SK-N-SH (cell line): ENCODE results near the gene PODNL1. TPM values are rescaled to one million over a fixed set of nuclear protein-coding genes. Genes with fewer than 3 reads are reported as not detected.

Experiments used
- CTCF ChIA-PET: fragments of 300-600, 350-600 bp; formaldehyde crosslinking; extraction: SDS; loops from one replicate; lab custom pipeline; 2021; lab: Yijun Ruan, JAX
- POLR2A ChIA-PET: fragments of 350-600 bp; sonication (Branson Sonifier 250); formaldehyde crosslinking; extraction: SDS; loops from one replicate; lab custom pipeline; 2020; ENCODE audit warnings: antibody characterized with exemption, inconsistent platforms; lab: Yijun Ruan, JAX
- DNase-seq: peaks from one replicate; pipeline ENCODE4 v3.0.0; 2012
- H2AFZ ChIP-seq: fragments of 200-600 bp; sonication (generic); 2 replicates; pipeline ENCODE4 v1.8.1; 2016; ENCODE audit warnings: antibody characterized with exemption, mild to moderate bottlenecking, low read depth
- H3F3A ChIP-seq: fragments of 200-600 bp; sonication (generic); replicated peaks from 2 replicates; pipeline ENCODE3; 2016; ENCODE audit warnings: antibody characterized with exemption, mild to moderate bottlenecking; ENCODE audit not compliant: insufficient read depth
- H3K27ac ChIP-seq, 2 experiments: fragments of 200-500 bp in 1 of 2; fragments of 200-600 bp in 1 of 2; sonication (Bioruptor generic) in 1 of 2; sonication (generic), shearing (Covaris generic) in 1 of 2; 2 replicates each; pipeline versions ENCODE4 v1.5.1 to v1.6.1; 2014 to 2016; ENCODE audit warnings: low read depth in 2 of 2, inconsistent platforms in 1 of 2, low read length in 1 of 2, mild to moderate bottlenecking in 1 of 2, mixed read lengths in 1 of 2
- H3K27me3 ChIP-seq: fragments of 200-600 bp; sonication (generic), shearing (Covaris generic); 2 replicates; pipeline ENCODE4 v1.6.1; 2016; ENCODE audit warnings: mixed run types; ENCODE audit not compliant: insufficient read depth
- H3K36me3 ChIP-seq, 2 experiments: fragments of 200-500 bp in 1 of 2; fragments of 200-600 bp in 1 of 2; sonication (Bioruptor generic) in 1 of 2; sonication (generic) in 1 of 2; replicated peaks in 1 of 2; 2 replicates each; pipeline versions ENCODE3 to v1.5.1; 2014 to 2016; ENCODE audit warnings: low read length in 1 of 2, mild to moderate bottlenecking in 1 of 2; ENCODE audit not compliant: insufficient read depth in 2 of 2, control insufficient read depth in 1 of 2
- H3K4me1 ChIP-seq, 2 experiments: fragments of 200-500 bp in 1 of 2; fragments of 200-600 bp in 1 of 2; sonication (Bioruptor generic) in 1 of 2; sonication (generic), shearing (Covaris generic) in 1 of 2; 2 replicates each; pipeline versions ENCODE4 v1.5.1 to v1.6.1; 2014 to 2016; ENCODE audit warnings: low read depth in 1 of 2, low read length in 1 of 2, mixed run types in 1 of 2; ENCODE audit not compliant: insufficient read depth in 2 of 2, control insufficient read depth in 1 of 2
- H3K4me2 ChIP-seq: fragments of 200-600 bp; sonication (generic), shearing (Covaris generic); 2 replicates; pipeline ENCODE4 v1.6.1; 2017; ENCODE audit warnings: mixed run types
- H3K4me3 ChIP-seq, 2 experiments: fragments of 200-500 bp in 1 of 2; fragments of 200-600 bp in 1 of 2; sonication (Bioruptor generic) in 1 of 2; sonication (generic), shearing (Covaris generic) in 1 of 2; 2 replicates each; pipeline versions ENCODE4 v1.5.1 to v1.8.1; 2014 to 2016; ENCODE audit warnings: low read depth in 2 of 2, inconsistent platforms in 1 of 2, low read length in 1 of 2, mild to moderate bottlenecking in 1 of 2, mixed read lengths in 1 of 2, moderate library complexity in 1 of 2
- H3K79me2 ChIP-seq: fragments of 200-600 bp; sonication (generic); 2 replicates; pipeline ENCODE4 v1.8.1; 2017; ENCODE audit warnings: mild to moderate bottlenecking; ENCODE audit not compliant: insufficient read depth
- H3K9ac ChIP-seq: fragments of 200-600 bp; sonication (generic); 2 replicates; pipeline ENCODE4 v1.6.1; 2017; ENCODE audit warnings: mixed run types
- H3K9me2 ChIP-seq: fragments of 200-600 bp; sonication (generic); 2 replicates; pipeline ENCODE4 v1.6.1; 2017; ENCODE audit warnings: mixed run types
- H3K9me3 ChIP-seq: fragments of 200-600 bp; sonication (generic); 2 replicates; pipeline ENCODE4 v1.6.1; 2017; ENCODE audit warnings: mixed run types, mild to moderate bottlenecking, moderate library complexity
- H4K20me1 ChIP-seq: fragments of 200-600 bp; sonication (generic); 2 replicates; pipeline ENCODE4 v1.6.1; 2017; ENCODE audit warnings: mild to moderate bottlenecking, mixed run types; ENCODE audit not compliant: insufficient read depth
- CHD2 ChIP-seq: fragments of 150-350 bp; IDR thresholded peaks from 2 replicates; pipeline ENCODE4 v1.6.1; 2018; ENCODE audit warnings: low read length; ENCODE audit not compliant: partially characterized antibody
- CTCF ChIP-seq: fragments of 200-600 bp; sonication (generic); IDR thresholded peaks from 2 replicates; pipeline ENCODE4 v1.6.1; 2017; ENCODE audit warnings: antibody characterized with exemption, mild to moderate bottlenecking, moderate library complexity
- FOSL2 ChIP-seq: IDR thresholded peaks from 2 replicates; pipeline ENCODE4 v1.4.0; 2012; ENCODE audit warnings: low read depth, mild to moderate bottlenecking, moderate library complexity, borderline replicate concordance
- FOXM1 ChIP-seq: IDR thresholded peaks from 2 replicates; pipeline ENCODE4 v1.4.0; 2012; ENCODE audit warnings: low read depth, mild to moderate bottlenecking
- GABPA ChIP-seq: IDR thresholded peaks from 2 replicates; pipeline ENCODE4 v1.4.0; 2012; ENCODE audit warnings: low read depth, mild to moderate bottlenecking
- IRF3 ChIP-seq: fragments of 150-350 bp; IDR thresholded peaks from 2 replicates; pipeline ENCODE4 v1.6.1; 2016; ENCODE audit warnings: mild to moderate bottlenecking, low read depth, low read length
- MAX ChIP-seq: IDR thresholded peaks from 2 replicates; pipeline ENCODE4 v1.4.0; 2012; ENCODE audit warnings: low read depth
- MEF2A ChIP-seq: IDR thresholded peaks from 2 replicates; pipeline ENCODE4 v1.4.0; 2012; ENCODE audit warnings: low read depth, borderline replicate concordance
- MXI1 ChIP-seq: IDR thresholded peaks from 2 replicates; pipeline ENCODE4 v1.6.1; 2012; ENCODE audit warnings: mild to moderate bottlenecking, low read depth, low read length, improper control_type of control experiment
- NRF1 ChIP-seq: IDR thresholded peaks from 2 replicates; pipeline ENCODE4 v1.6.1; 2012; ENCODE audit warnings: low read depth, mild to moderate bottlenecking, low read length
- POLR2AphosphoS5 ChIP-seq: IDR thresholded peaks from 2 replicates; pipeline ENCODE4 v1.6.1; 2012; ENCODE audit warnings: low read depth, low read length
- RCOR1 ChIP-seq: fragments of 150-350 bp; IDR thresholded peaks from 2 replicates; pipeline ENCODE4 v1.6.1; 2017; ENCODE audit warnings: antibody characterized with exemption, low read length
- RFX5 ChIP-seq: IDR thresholded peaks from 2 replicates; pipeline ENCODE4 v1.6.1; 2012; ENCODE audit warnings: mild to moderate bottlenecking, improper control_type of control experiment, low read length
- SIN3A ChIP-seq: IDR thresholded peaks from 2 replicates; pipeline ENCODE4 v1.6.1; 2012; ENCODE audit warnings: low read depth, mild to moderate bottlenecking, low read length, moderate library complexity, borderline replicate concordance
- SMC3 ChIP-seq: IDR thresholded peaks from 2 replicates; pipeline ENCODE4 v1.6.1; 2012; ENCODE audit warnings: low read depth, low read length, improper control_type of control experiment
- TAF1 ChIP-seq: IDR thresholded peaks from 2 replicates; pipeline ENCODE4 v1.6.1; 2012; ENCODE audit warnings: low read depth, mild to moderate bottlenecking, low read length, moderate library complexity, borderline replicate concordance
- WGBS: methylation state at CpG from one replicate; pipeline ENCODE4 v1.1.6; 2017; ENCODE audit warnings: low lambda C conversion rate; 5-methylcytosine and 5-hydroxymethylcytosine counted together
- polyA plus RNA-seq, 3 experiments: library from polyadenylated mRNA; depleted of rRNA; stranded (reverse); fragments of >200 nt; gene quantifications; 2 replicates each; pipeline ENCODE4 v1.2.3, GENCODE V29; 2012

PODNL1 gene
- polyA plus RNA-seq, 1 of the 3 experiments (the other 2 are of a cell fraction), result 7.5 TPM

GRCh38 chr19:13899912-13900584 lies 38.2 kb downstream of the PODNL1 start:
- H3F3A ChIP-seq, result peaks cover 6% of the 10 kb centered on the region
- no peaks in the 10 kb centered on the region for H3K36me3 ChIP-seq
- no peaks in the 10 kb centered on the region for H3K9me2 ChIP-seq
- no peak overlapping the region for H2AFZ ChIP-seq
- no peaks in the 10 kb centered on the region for H3K79me2 ChIP-seq
- no peak overlapping the region for H3K9ac ChIP-seq
- 87% methylated on average over 4 of the region's 5 CpGs for WGBS
- no peak overlapping the region for H3K27ac ChIP-seq
- no peaks in the 10 kb centered on the region for H3K9me3 ChIP-seq
- no peak overlapping the region for H3K4me2 ChIP-seq
- H3K27me3 ChIP-seq, result no peaks in the 10 kb centered on the region
- no peaks in the 10 kb centered on the region for H3K4me1 ChIP-seq
- TF ChIP-seq CTCF (no peak), POLR2AphosphoS5 (no peak), SMC3 (no peak), FOXM1 (no peak), SIN3A (no peak), IRF3 (no peak), NRF1 (no peak), TAF1 (no peak), RCOR1 (no peak), MEF2A (no peak), FOSL2 (no peak), MXI1 (no peak), CHD2 (no peak), RFX5 (no peak), MAX (no peak), GABPA (no peak)
- H3K4me3 ChIP-seq, result no peak overlapping the region
- CTCF ChIA-PET, result interaction anchor here (1.2 to 5.8 kb wide), 2 partner anchors 19 to 142 kb away, joined by 3 to 41 read pairs; no protein-coding TSS in a partner anchor
- no peaks in the 10 kb centered on the region for H4K20me1 ChIP-seq
- no peak for DNase-seq
- POLR2A ChIA-PET, result no interaction called here
